Measurements from ENCODE around the gene PHLDB3.

GRCh38 chr19:43480574-43480973 lies 24.0 kb downstream of the PHLDB3 start:
- TF ChIP-seq, protein P1, sequence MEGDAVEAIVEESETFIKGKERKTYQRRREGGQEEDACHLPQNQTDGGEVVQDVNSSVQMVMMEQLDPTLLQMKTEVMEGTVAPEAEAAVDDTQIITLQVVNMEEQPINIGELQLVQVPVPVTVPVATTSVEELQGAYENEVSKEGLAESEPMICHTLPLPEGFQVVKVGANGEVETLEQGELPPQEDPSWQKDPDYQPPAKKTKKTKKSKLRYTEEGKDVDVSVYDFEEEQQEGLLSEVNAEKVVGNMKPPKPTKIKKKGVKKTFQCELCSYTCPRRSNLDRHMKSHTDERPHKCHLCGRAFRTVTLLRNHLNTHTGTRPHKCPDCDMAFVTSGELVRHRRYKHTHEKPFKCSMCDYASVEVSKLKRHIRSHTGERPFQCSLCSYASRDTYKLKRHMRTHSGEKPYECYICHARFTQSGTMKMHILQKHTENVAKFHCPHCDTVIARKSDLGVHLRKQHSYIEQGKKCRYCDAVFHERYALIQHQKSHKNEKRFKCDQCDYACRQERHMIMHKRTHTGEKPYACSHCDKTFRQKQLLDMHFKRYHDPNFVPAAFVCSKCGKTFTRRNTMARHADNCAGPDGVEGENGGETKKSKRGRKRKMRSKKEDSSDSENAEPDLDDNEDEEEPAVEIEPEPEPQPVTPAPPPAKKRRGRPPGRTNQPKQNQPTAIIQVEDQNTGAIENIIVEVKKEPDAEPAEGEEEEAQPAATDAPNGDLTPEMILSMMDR (IDR thresholded peaks at IDR 0.05; ENCODE audit: insufficient read depth, low read length): no peak
- TF ChIP-seq POLR2AphosphoS5 (IDR thresholded peaks at IDR 0.05; ENCODE audit: low read depth): no peak
- TF ChIP-seq REST (IDR thresholded peaks at IDR 0.05; ENCODE audit: insufficient replicate concordance, low read depth): no peak

Data from HL-60 (cell line).